Bone marrow (tissue), 2 donors: Measurements from ENCODE around the gene ZNF543.
A peak's percentile ranks its signal among the peaks of the same experiment; 100 is the strongest.
"Not testable (repeated sequence)": the region's sequence is repeated elsewhere in the genome, so short reads cannot be mapped to it uniquely, and the experiment has no call there.

ENCODE experiments used
- DNase-seq, 2 donors: peaks; one replicate each; lab custom pipeline; 2025; lab: John Stamatoyannopoulos, UW

Gene ZNF543

GRCh38 chr19:57321116-57321515 is 844 bp downstream of the ZNF543 start:
- no peak for DNase-seq

- no peak for DNase-seq
Observed at GRCh38 chr19:57321751-57322150, 1.5 kb downstream of the ZNF543 start.

GRCh38 chr19:57324992-57325391 is 4.7 kb downstream of the ZNF543 start:
- DNase-seq: no peak

GRCh38 chr19:57327993-57328392 is 7.7 kb downstream of the ZNF543 start:
- no peak for DNase-seq

- no peak for DNase-seq
Observed at GRCh38 chr19:57334191-57334590, 13.9 kb downstream of the ZNF543 start.

GRCh38 chr19:57338877-57339276 is 18.6 kb downstream of the ZNF543 start:
- no peak for DNase-seq

GRCh38 chr19:57342582-57342981 is 22.3 kb downstream of the ZNF543 start:
- DNase-seq: no peak

GRCh38 chr19:57348136-57348535 is 27.9 kb downstream of the ZNF543 start:
- DNase-seq: no peak

GRCh38 chr19:57350877-57351805 is 30.9 kb downstream of the ZNF543 start, which contains the start of gene ZNF304:
TSS of gene ZNF304 (plus strand) at chr19:57351271. CDS start at chr19:57351665, 394 bp downstream.
- peak; percentile 47 to 84 for DNase-seq

GRCh38 chr19:57351867-57352266 is 31.6 kb downstream of the ZNF543 start:
- no peak for DNase-seq

GRCh38 chr19:57355916-57356315 is 35.6 kb downstream of the ZNF543 start:
- no peak for DNase-seq

- no peak for DNase-seq
Observed at GRCh38 chr19:57357406-57357805, 37.1 kb downstream of the ZNF543 start.

GRCh38 chr19:57359300-57359699 is 39.0 kb downstream of the ZNF543 start:
- DNase-seq: no peak

GRCh38 chr19:57362419-57362818 is 42.1 kb downstream of the ZNF543 start:
- no peak for DNase-seq

- DNase-seq: peak; percentile 94 to 96
Observed at GRCh38 chr19:57362997-57363687, 42.9 kb downstream of the ZNF543 start, which contains the start of the genes TRAPPC2B and ZNF547. TSS of gene TRAPPC2B (plus strand) at chr19:57363551. CDS start at chr19:57364834, 1,283 bp downstream. TSS of gene ZNF547 (plus strand) at chr19:57363551. CDS start at chr19:57368556, 5,005 bp downstream.

GRCh38 chr19:57363688-57364181 is 43.5 kb downstream of the ZNF543 start:
- no peak for DNase-seq

- no peak for DNase-seq
Observed at GRCh38 chr19:57366776-57367175, 46.5 kb downstream of the ZNF543 start.

GRCh38 chr19:57374179-57374578 is 53.9 kb downstream of the ZNF543 start:
- no peak for DNase-seq

- not testable (repeated sequence) for DNase-seq
Observed at GRCh38 chr19:57374647-57375046, 54.4 kb downstream of the ZNF543 start.

GRCh38 chr19:57376151-57376550 is 55.9 kb downstream of the ZNF543 start:
- DNase-seq: no peak

- DNase-seq: no peak
Observed at GRCh38 chr19:57377498-57378146, 57.4 kb downstream of the ZNF543 start.
